GM19452 (cell line): ENCODE data around the gene RTN4.
"Not testable (repeated sequence)": the region's sequence is repeated elsewhere in the genome, so short reads cannot be mapped to it uniquely, and the experiment has no call there.

Experiments
- ATAC-seq: cut with Tn5 transposase; IDR thresholded peaks from one replicate; pipeline ENCODE4 v1.9.1; 2021; ENCODE audit not compliant: unreplicated experiment

RTN4 gene

GRCh38 chr2:55011831-55012671, 38.2 kb downstream of the RTN4 start:
- no peak for ATAC-seq

DNA sequence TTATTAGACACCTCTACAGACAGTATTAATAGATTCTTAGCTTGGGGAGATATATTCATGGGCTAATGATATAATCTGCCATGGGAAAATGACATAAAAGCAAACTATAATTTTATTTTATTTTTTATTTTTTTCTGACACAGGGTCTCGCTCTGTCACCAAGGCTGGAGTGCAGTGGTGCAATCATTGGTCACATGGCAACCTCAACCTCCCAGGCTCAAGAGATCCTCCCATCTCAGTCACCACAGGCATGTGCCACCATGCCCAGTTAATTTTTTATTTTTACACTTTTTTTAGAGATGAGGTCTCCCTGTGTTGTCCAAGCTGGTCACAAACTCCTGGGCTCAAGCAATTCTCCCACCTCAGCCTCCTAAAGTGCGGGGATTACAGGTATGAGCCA, 39.3 kb downstream of the RTN4 start:
- no peak for ATAC-seq

- peak; percentile 91 for ATAC-seq
Measured at GRCh38 chr2:55010149-55010591, 40.1 kb downstream of the RTN4 start.

- ATAC-seq: peak; percentile 21
Measured at GRCh38 chr2:55009277-55010060, 40.8 kb downstream of the RTN4 start.

DNA sequence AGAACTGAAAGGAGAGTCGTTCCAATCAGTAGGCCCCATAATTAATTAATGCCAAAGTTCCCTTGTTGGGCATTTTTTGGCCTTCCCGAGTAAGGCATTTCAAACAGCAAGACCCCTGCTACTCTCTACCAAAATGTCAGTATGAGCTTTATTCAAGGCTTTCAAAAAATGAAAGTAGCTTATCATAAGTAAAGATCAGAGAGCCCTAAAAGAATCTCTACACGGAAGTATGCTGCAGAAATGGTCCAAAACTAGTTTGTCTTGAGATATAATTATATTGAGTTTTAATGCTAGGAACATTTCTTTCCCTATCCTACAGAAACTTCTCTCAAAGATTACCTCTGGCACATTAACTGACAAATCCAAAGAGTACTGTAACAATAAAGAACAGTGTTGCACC, 43.9 kb downstream of the RTN4 start:
- ATAC-seq: no peak

GRCh38 chr2:55003706-55004639, 46.3 kb downstream of the RTN4 start:
- ATAC-seq: no peak

DNA sequence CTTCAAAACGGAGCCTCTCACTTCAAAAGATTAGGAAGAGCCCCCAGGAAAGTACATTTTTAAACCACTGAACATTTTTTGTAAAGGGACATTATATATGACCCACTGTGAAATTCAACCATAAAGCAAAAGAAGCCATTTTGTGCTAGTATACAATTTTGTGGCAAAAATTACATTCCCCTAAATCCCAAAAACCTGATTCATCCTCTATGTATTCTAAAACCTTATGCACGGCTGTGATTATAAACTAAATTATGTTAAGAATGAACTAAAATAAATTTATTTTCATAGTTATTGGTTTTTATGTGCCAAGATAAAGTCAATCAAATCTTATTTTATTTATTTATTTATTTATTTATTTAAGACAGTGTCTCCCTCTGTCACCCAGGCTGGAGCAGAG, 48.5 kb downstream of the RTN4 start:
- no peak for ATAC-seq

GRCh38 chr2:55000341-55000740, 49.9 kb downstream of the RTN4 start:
- ATAC-seq: no peak

GRCh38 chr2:54999182-54999581, 51.1 kb downstream of the RTN4 start:
- no peak for ATAC-seq

DNA sequence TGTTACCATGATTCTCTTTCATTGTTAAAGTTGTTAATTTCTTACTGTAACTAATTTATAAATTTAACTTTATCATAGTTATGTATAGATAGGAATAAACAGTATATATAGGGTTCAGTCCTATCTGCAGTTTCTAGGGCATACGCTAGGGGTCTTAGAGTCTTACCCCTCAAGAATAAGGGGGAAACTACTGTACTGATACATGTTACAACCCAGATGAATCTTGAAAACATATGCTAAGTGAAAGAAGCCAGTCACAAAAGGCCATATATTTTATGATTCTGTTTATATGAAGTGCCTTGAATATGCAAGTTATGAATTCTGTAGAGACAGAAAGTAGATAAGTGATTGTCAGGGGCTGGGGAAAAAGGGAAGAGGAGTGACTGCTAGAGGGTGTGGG, 52.4 kb downstream of the RTN4 start:
- ATAC-seq: no peak

DNA sequence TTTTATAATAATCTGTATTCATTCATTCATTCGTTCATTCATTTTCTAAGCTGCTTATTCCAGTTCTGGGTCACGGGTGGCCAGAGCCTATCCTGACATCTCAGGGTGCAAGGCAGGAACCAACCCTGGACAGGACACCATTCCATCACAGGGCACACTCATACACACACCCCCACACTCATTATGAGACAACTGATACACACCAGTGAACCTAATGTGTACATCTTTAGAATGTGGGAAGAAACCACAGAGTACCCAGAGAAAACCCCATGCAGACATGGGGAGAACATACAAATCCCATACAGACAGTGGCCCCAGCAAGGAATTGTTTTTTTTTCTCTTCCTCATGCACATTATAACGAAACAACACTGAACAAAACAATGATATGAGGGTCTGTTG, 54.7 kb downstream of the RTN4 start:
- no peak for ATAC-seq

DNA sequence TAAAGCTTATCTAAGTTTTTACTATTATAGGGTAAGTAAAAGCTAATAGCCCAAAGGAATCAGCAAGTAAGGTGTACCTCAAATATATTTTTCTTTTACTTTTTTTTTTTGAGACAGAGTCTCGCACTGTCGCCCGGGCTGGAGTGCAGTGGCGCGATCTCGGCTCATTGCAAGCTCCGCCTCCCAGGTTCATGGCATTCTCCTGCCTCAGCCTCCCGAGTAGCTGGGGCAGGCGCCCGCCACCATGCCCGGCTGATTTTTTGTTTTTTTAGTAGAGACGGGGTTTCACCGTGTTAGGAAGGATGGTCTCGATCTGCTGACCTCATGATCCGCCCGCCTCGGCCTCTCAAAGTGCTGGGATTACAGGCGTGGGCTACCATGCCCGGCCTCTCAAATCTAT, 59.6 kb downstream of the RTN4 start:
- ATAC-seq: not testable (repeated sequence)

DNA sequence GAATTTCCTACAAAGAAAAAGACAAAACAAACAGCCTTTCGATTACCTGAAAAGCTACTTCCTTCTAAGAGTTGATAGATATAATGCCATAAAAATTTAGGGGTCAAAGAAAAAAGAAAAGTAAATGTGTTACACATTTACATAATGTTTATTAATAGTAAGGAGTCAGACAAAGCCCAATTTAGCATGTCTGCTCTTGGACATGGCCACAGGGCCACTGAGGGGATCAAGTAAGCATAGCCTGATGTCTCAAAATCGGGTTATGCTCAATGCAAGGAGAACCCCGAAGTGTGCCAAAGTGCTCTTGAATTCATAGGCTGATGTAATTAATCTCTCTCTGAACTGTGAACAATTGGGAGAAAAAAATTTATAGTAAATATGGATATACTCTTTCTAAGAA, 61.6 kb downstream of the RTN4 start:
- no peak for ATAC-seq

DNA sequence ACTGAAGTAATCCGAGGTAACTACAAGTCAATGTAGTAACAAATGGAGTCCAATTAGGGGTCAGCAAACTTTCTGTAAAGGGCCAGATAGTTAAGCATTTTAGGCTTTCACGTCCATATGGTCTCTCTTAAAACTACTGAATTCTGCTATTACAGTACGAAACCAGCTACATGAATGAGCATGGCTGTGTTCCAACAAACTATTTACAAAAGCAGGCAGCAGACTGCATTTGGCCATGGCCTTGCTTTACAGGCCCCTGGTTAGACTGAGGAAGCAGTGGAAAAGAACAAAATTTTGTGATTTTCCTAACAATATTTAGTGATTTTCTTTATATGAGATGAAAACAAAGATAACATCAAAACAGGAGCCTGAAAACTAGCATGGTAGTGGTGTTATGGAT, 64.0 kb downstream of the RTN4 start:
- no peak for ATAC-seq

DNA sequence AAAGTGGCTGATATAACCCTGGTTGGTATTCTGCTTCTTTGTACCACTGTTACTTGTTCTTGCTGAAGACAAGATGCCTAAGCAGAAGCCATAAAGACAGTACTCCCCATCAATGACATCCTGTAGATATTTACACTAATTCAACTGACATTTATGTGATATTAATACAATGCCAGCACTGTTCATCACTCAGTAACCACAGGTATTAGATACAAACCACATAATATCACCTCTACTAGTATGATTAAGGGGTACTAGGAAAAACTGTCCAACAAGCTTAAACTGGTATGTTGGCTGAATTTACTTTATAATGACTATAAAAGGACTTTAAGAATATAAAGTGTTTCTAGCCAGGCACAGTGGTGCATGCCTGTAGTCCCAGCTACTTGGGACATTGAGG, 65.8 kb downstream of the RTN4 start:
- ATAC-seq: no peak

DNA sequence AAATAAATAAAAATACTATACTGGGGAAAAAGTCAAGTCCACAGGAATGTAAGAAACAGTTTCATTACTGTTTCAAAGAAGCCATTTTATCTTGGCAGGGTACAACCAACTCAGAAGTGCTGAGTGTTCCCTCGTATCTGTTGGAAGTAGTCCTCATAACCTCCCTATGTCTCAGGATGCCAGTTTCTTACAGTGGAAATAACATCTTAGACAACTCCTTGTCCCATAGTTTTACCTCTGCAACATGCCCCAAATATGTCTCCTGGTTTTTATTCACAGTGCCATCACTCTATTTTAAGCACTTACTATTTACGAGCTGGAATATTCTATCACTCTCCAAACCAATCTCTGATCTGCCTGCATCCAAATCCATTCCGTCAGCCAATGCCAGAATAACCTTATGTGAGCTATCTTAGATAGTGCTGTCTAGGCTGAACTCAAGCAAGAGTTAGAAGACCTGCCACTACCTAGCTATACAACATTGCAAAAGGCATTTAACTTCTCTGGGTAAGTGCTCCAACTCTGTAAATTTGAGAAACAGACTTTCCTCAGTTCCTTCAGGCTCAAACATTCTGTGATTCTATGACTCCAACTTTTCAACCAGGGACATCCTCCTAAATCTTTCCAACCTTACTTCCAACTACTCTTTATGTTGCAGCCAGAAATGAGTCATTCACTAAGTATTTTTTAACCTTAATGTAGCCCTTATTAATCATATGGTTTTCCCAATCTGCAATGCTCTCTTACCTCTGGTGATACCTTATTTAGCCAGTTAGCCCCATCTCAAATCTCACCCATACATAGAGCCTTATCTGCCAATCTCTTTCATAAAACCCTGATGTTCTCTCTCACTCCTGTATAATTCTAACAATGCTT, 66.7 kb downstream of the RTN4 start:
- ATAC-seq: no peak

DNA sequence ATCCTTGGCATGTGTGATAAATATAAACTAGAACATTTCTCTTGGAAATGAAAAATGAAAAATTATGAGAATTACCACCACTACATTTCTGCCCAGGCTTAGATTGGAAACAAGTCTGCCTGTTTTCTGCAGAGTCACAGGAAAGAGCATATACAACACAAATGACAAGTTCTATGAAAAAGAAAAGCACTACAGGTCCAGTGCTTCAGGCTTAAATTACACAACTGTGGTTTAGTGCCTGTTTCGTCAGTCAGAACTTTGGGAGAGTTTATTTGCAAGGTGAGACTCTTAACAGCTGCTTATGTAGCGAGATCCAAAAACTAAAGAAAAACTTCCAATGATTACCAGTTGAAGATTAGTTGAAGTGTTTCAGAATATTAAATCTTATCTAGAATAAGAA, 68.9 kb downstream of the RTN4 start:
- no peak for ATAC-seq

DNA sequence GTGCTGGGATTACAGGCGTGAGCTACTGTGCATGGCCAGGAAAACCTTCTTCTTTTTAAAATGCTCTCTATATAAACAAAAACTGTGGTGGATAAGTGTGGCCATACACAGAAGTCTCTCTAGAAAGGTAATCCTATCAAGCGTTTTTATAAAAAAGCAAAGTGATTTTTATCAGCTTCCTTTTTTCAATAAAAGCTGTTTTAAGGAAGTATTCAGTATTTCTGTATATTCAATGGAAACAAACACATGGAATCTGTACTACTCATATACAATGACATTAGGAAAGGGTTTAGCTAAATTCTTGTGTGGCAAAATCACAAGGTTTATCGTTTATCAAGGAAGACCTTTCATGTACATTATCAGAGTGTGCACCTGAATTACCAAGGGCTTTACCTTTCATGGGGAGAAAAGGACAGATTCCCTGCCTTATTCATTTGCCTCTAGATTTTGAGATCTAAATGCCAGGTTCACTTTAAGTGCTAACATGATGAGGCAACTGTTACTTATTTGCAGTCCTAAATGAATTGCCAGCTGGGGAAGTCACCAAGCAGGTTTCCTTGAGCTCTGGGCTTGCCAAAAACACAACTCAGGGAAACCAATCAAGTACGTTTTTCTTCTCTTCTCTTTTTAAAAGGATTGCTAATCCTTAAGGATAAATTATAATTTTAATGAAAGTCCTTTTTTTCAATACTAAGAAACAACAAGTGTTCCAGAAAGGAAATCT, 70.8 kb downstream of the RTN4 start:
- ATAC-seq: no peak

GRCh38 chr2:54977149-54977548, 73.1 kb downstream of the RTN4 start:
- ATAC-seq: peak; percentile 80
